CD4-positive, alpha-beta T cell treated with Interleukin-21 for 1 hour (primary cell): Measurements from ENCODE around the gene TF.

ENCODE experiments used
- DNase-seq: peaks from one replicate; pipeline ENCODE4 v3.0.0-alpha.2; 2020

Gene TF

DNA sequence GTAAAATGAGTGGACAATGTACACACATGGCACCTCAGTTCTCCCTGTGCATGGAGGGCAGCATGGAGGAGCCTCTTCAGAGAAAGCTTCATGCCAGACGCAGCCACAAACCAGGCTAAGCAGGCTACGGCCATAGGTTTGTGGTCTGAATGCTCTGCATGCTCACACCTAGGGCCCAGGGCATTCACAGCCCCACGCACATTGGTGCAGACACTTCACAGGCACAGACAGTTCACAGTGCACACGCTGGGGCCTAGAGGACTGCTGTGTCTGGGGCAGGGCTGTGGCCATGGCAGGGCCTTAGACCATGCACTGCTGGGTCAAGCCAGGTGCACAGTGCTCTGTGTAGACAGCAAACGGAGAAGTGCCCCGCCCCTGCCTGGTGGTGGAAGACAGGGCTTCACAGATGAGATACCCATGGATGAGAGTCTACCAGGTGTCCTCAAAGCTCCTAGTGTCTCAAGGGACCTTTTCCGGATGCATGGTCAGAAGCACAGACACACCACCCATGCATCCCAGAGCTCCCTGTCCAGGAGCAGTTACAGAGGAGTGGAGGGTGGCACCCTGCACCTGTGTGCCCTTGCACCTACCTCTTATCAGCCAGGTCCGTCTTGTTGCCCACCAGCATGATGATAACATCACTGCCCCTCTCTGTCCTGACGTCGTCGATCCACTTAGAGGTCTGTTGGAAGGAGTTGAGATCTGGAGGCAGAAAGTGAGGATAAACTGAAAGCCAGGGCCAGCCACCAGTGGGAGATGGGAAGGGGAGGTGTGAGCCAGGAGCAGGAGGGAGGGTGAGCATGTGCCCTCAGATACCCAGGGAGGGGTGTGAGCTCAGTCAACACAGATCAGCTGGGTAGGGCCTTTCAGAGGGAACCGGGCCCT is 93.0 kb downstream of the TF start:
- DNase-seq = no peak

DNA sequence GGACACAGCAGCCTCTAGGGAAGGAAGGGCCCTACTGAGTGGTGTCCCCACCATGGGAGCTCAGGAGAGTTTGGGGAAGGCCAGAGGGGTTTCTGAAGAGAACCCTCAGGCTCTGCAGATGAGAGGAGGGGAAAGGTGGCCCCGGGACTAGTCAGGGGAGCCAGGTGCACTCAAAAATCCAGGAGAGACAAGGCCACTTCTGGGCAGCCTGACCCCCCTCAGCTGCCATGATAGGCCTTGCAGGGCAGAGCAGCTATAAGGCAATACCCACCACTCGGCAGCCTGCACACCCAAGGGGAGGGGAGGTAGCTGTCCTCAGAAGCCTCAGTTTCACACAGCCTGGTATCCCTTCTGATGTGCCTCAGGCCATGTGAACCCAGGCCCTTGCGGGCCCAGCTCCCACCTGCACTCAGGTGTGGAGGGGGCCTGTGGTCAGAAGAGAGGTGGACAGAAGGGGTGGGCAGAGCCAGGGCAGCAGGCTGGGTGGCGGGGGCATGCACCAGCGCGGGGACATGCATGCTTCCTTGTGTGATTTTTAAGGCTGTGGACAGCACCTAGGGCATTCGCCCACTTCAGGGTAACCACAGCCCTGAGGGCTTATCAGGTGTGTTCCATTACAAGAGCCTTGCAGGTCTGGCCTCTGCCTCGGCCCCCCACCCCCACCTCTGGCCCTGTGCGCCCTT is 94.0 kb downstream of the TF start:
- DNase-seq = no peak

DNA sequence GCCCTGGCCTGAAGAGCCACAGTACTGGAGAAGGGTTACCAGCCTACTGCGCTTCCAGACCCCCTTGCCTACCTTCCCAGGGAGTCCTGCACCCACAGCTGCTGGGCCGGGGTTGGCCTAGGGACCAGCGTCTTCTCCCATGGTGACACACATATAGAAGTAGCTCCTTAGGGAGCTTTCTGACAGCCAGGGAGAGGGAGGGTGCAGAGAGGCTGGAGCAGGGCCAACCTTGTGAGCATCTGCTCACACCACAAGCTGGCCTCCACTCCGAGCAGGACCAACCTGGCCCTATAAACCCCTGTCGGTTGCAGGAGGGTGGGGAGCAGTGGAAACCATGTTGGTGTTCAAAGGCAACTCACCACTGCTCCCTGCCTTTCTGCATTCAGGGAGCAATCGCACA is 94.6 kb downstream of the TF start:
- no peak for DNase-seq

DNA sequence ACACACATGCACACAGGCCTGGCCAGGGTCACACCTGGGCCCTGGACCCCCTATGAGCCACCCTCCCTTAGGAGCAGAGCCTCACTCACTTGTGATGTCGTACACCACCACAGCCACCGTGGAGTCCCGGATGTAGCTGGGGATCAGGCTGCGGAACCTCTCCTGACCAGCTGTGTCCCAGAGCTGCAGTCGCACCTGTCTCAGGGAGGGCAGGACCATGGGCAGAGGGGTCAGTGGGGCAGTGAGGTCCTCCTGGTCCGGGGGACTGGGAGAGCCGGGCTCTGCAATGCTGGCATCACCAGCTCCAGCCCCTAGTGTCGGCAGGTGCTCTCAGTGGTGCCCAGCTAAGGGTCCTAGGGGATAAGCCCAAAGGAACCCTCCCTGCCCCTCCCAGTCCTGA is 95.0 kb downstream of the TF start:
- DNase-seq = no peak

DNA sequence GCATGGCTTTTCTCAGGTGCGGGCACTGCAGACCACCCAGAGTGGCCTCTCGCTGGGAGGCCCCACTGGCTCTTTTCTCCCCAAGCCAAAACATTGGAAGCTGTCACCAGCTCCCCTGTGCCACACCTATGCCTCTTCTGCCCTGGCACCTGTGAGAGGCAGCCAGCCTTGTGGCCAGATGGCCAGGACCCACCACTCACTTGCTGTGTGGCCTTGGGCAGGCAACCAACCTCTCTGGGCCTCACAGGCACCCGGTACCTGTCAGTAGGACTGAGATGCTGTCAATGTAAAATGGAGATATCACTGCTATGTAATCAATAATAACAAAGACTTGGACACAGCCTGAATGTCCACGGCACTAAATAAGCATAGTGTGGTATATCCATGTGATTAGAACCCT is 96.0 kb downstream of the TF start:
- no peak for DNase-seq

DNA sequence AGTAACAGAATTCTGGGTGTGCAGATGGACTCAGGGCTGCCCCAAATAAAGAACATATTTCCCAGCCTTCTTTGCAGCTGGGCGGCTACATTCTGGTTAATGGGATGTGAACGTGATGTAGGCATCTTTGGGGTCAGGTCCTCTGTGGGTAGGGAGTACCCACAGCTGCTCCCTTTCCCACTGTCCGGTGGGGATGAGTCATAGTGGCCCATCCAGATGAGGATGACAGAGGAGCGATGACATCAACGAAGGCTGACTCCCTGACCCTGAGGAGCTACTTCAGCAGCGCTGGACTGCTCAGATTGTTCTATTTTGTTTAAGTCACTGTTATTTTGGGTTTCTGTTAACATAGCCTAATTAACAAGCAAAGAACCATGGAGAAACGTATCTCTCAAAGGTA is 97.4 kb downstream of the TF start:
- no peak for DNase-seq

DNA sequence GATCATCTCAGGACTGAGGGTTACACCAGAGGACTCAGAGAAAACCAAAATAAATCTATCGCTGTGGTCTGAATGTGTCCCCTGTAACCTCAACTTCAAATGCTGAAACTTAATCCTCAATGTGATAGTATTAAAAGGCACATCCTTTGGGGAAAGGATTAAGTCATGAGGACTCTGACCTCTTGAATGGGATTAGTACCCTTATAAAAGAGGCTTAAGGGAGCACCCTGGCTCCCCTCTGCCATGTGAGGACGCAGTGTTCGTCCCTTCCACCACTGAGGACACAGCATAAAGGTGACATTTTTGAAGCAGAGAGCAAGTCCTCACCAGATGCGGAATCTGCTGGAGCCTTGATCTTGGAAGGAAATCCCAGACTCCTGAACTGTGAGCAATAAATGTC is 98.9 kb downstream of the TF start:
- DNase-seq = no peak
